Lower leg skin (tissue), 4 donors: ENCODE results near the gene ALPL. TPM values are rescaled to one million over a fixed set of nuclear protein-coding genes. Genes with fewer than 3 reads are reported as not detected.

ENCODE experiments used
- DNase-seq, 2 donors: peaks; one replicate each; pipeline ENCODE4 v3.0.0-alpha.2; 2019; ENCODE audit warnings: low spot score in 2 of 2
- H3K4me3 ChIP-seq: fragments of 200-600 bp; sonication (generic); 2 replicates; pipeline ENCODE4 v1.5.1; 2017; ENCODE audit warnings: mild to moderate bottlenecking, low read depth; ENCODE audit not compliant: poor library complexity, severe bottlenecking
- POLR2A ChIP-seq, 2 donors: fragments of 450-650 bp; IDR thresholded peaks; one replicate each; pipeline ENCODE4 v1.6.1; 2016 to 2017; ENCODE audit warnings: antibody characterized with exemption in 2 of 2, mild to moderate bottlenecking in 1 of 2, moderate library complexity in 1 of 2
- WGBS, 2 donors: methylation state at CpG; one replicate each; pipeline ENCODE4 v1.1.5; 2018; 5-methylcytosine and 5-hydroxymethylcytosine counted together
- intact Hi-C: fragments of 100-400 bp; cut with DNase I; formaldehyde crosslinking; loops from one replicate; pipeline ENCODE4 v1.15.0; 2023; ENCODE audit warnings: low total_unique reads
- total RNA-seq, 4 donors: library from RNA; depleted of rRNA; stranded (reverse); fragments of >200 nt; gene quantifications; one replicate each; pipeline ENCODE4 v1.1.0, GENCODE V29; 2016
- TF ChIP-seq, protein P1 (sequence below), 3 donors: fragments of 450-650 bp; IDR thresholded peaks; one replicate each; pipeline ENCODE4 v1.5.1; 2016; ENCODE audit warnings: antibody characterized with exemption in 3 of 3, mild to moderate bottlenecking in 3 of 3, moderate library complexity in 2 of 3

The ALPL gene
- total RNA-seq, 4 donors from 2014 or later, result 1.3 to 7.7 (median 2.2) TPM

DNA sequence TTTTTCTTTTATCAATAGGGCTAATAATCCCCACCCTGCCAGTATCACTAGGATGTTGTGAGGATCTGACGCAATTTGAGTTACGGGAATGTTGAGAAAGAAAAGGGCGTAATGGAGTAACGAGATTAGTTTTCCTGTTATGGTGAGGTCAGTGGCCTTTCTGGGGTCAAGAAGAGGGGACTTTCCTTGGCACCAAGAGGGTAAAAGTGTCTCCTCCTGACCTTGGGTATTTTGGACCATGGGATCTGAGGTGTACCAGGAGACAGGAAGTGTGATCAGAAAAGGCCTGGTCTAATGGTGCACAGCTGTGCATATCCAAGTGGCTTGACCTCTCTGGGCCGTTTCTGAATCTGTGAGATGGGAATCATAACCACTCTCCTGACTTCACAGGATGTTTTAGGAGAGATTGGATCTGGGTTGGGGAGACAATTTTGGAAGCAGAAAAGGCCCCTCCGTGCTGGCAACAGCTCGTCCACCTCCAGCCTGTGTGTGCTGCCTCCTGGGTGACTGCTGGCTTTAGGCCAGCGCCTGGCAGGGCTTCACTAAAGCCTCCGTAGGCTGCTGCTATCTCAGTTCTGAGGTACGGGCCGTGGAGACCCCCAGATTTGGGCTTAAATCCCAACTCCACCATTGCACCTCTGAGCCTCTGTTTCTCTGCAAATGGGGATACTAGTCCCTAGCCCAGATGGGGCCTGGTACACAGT, 37.1 kb downstream of the ALPL start:
- no peak overlapping the region for H3K4me3 ChIP-seq
- WGBS, 2 donors, result 79 to 86% methylated on average over 11 of the region's 11 CpGs
- no peak for TF ChIP-seq POLR2A (IDR thresholded peaks at IDR 0.05)
- TF ChIP-seq, protein P1, sequence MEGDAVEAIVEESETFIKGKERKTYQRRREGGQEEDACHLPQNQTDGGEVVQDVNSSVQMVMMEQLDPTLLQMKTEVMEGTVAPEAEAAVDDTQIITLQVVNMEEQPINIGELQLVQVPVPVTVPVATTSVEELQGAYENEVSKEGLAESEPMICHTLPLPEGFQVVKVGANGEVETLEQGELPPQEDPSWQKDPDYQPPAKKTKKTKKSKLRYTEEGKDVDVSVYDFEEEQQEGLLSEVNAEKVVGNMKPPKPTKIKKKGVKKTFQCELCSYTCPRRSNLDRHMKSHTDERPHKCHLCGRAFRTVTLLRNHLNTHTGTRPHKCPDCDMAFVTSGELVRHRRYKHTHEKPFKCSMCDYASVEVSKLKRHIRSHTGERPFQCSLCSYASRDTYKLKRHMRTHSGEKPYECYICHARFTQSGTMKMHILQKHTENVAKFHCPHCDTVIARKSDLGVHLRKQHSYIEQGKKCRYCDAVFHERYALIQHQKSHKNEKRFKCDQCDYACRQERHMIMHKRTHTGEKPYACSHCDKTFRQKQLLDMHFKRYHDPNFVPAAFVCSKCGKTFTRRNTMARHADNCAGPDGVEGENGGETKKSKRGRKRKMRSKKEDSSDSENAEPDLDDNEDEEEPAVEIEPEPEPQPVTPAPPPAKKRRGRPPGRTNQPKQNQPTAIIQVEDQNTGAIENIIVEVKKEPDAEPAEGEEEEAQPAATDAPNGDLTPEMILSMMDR (IDR thresholded peaks at IDR 0.05), result no peak
- DNase-seq, result no peak
- intact Hi-C loops, result no loop called here

DNA sequence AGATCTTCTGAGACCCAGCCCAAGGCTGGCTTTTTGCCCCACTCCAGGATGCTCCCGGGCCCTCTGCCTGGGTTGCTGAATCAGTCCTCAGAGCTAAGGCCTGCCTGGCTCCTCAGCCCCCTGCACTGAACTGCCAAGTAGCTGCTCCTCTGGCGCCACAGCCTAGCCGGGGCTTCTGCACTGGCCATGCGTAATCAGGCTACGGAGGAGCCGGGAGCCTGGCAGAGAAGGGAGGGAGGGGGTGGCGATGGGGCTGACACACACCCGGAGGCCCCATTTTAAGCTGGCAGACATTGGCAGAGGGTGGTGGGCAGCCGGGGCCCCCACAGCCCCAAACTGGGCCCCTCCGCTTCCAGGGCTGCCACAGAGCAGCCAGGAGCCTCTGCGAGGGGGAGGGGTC, 38.7 kb downstream of the ALPL start:
- no peak for TF ChIP-seq POLR2A (IDR thresholded peaks at IDR 0.05)
- TF ChIP-seq, protein P1 (IDR thresholded peaks at IDR 0.05), result no peak
- H3K4me3 ChIP-seq, result no peak overlapping the region
- intact Hi-C loops, result no loop called here
- WGBS, 2 donors, result 65 to 73% methylated on average over 8 to 11 of the region's 11 CpGs
- DNase-seq, result no peak

GRCh38 chr1:21550097-21550496, 40.9 kb downstream of the ALPL start:
- no peak for DNase-seq
- no peak for TF ChIP-seq POLR2A (IDR thresholded peaks at IDR 0.05)
- TF ChIP-seq, protein P1 (IDR thresholded peaks at IDR 0.05), result no peak
- H3K4me3 ChIP-seq, result no peak overlapping the region
- intact Hi-C loops, result no loop called here
- WGBS, 2 donors, result 60 to 67% methylated on average over 5 of the region's 5 CpGs

GRCh38 chr1:21550866-21551475, 41.7 kb downstream of the ALPL start:
- no peak overlapping the region for H3K4me3 ChIP-seq
- 86% methylated on average over 12 of the region's 12 CpGs for WGBS, 2 donors
- intact Hi-C loops, result no loop called here
- no peak for TF ChIP-seq POLR2A (IDR thresholded peaks at IDR 0.05)
- TF ChIP-seq, protein P1 (IDR thresholded peaks at IDR 0.05), result no peak
- no peak for DNase-seq

GRCh38 chr1:21552715-21553114, 43.5 kb downstream of the ALPL start:
- H3K4me3 ChIP-seq, result no peak overlapping the region
- DNase-seq, result no peak
- WGBS, 2 donors, result 25 to 35% methylated on average over 1 of the region's 1 CpG
- TF ChIP-seq, protein P1 (IDR thresholded peaks at IDR 0.05), result no peak
- TF ChIP-seq POLR2A (IDR thresholded peaks at IDR 0.05), result no peak
- intact Hi-C loops, result no loop called here
